Activated CD4-positive, alpha-beta T cell treated with anti-CD3 and anti-CD28 coated beads for 36 hours (primary cell): Measurements from ENCODE around the gene ACOX3. TPM values are rescaled to one million over a fixed set of nuclear protein-coding genes. Genes with fewer than 3 reads are reported as not detected.

Experiments used
- ATAC-seq: fragments of 200-7000 bp; cut with Tn5 transposase; one replicate; pipeline ENCODE4 v1.10.0; 2021; ENCODE audit warnings: mild to moderate bottlenecking, moderate library complexity
- CTCF ChIA-PET: fragments of 350-600 bp; sonication (Branson Sonifier 250); formaldehyde crosslinking; loops from one replicate; lab custom pipeline; 2021; ENCODE audit warnings: antibody characterized with exemption; lab: Charles Lee
- POLR2A ChIA-PET: fragments of 350-600 bp; sonication (Branson Sonifier 250); formaldehyde crosslinking; loops from one replicate; lab custom pipeline; 2021; ENCODE audit warnings: antibody characterized with exemption, inconsistent platforms; lab: Charles Lee
- DNase-seq: peaks from one replicate; pipeline ENCODE4 v3.0.0-alpha.2; 2020
- H3K27ac Mint-ChIP-seq: one replicate; pipeline ENCODE4 v1.8.0; 2021; ENCODE audit warnings: mixed read lengths
- H3K27me3 Mint-ChIP-seq: one replicate; pipeline ENCODE4 v1.8.0; 2021; ENCODE audit warnings: mixed read lengths
- H3K36me3 Mint-ChIP-seq: one replicate; pipeline ENCODE4 v1.8.0; 2021; ENCODE audit warnings: low read depth, mixed read lengths
- H3K4me1 Mint-ChIP-seq: one replicate; pipeline ENCODE4 v1.8.0; 2021; ENCODE audit warnings: mixed read lengths
- H3K4me3 Mint-ChIP-seq: one replicate; pipeline ENCODE4 v1.8.0; 2021; ENCODE audit warnings: mild to moderate bottlenecking, moderate library complexity, mixed read lengths
- H3K9me3 Mint-ChIP-seq: one replicate; pipeline ENCODE4 v1.8.0; 2021; ENCODE audit warnings: low read depth, mixed read lengths
- intact Hi-C, 2 experiments: fragments of 100-400 bp; cut with DNase I in 1 of 2; cut with micrococcal nuclease in 1 of 2; formaldehyde crosslinking; loops; one replicate each; pipeline versions ENCODE4 v1.14.2 to v1.15.1; 2022 to 2024; cut with DNase I, micrococcal nuclease
- total RNA-seq, 2 experiments: library from RNA; stranded (reverse); gene quantifications; one replicate each; pipeline ENCODE4 v1.2.3, GENCODE V29; 2021

ACOX3 gene
- total RNA-seq, 2 experiments from 2014 or later: 20.5 to 29.3 TPM

DNA sequence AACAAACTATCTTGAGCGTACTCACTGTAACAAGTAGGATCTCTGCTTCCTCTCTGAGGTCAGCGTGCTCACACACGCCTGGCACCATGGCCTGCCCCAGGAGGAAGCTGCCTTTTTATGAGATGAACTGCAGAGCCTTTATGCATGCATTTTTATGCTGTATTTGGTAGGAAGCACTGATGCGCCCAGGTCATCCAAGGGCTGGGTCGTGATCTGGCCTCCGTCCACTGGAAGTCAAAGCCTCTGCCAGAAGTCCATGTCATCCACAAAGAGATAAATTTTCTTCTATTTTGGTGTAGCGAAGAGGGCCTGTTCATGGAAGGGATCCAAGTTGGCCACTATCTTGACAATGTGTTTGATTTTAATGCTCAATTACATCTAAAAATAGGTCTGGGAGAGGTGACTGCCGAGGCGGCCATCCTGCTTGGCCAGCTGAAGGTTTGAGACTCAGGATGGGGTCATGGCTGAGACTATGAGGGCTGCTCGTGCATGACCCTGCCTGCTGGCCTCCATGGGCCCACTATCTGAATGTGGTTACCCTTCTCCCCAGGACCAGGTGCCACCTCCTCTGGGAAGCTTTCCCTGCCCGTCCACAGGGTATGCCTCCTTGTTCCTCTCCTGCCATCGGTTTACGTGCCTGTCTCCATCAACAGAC is 120.7 kb downstream of the ACOX3 start:
- ATAC-seq (no peak), DNase-seq (no peak)
- no peaks in the 10 kb centered on the region for H3K9me3 Mint-ChIP-seq
- intact Hi-C loops: no loop called here
- no peaks in the 10 kb centered on the region for H3K4me1 Mint-ChIP-seq
- no peak overlapping the region for H3K4me3 Mint-ChIP-seq
- POLR2A ChIA-PET: no interaction called here
- H3K27ac Mint-ChIP-seq: no peak overlapping the region
- CTCF ChIA-PET: no interaction called here
- no peaks in the 10 kb centered on the region for H3K36me3 Mint-ChIP-seq
- H3K27me3 Mint-ChIP-seq: no peaks in the 10 kb centered on the region

DNA sequence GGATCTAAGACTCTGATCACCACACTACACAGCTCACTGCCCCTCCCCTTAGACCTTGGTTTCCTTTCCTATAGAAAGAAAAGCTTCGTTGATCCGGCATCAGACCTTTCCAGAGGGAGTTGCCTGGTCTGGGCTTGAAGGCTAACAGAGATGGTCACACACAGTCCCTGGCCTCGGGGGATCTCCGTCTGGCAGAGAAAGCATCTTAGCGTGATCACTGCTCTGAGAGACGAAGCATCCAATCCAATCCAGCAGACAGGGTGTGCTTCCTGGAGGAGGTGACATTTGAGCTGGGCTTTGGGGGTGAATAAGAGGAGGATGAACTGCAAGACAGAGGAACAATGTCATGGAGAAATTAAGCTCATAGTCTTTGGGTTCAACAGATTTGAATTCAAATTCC is 121.5 kb downstream of the ACOX3 start:
- H3K27me3 Mint-ChIP-seq: no peaks in the 10 kb centered on the region
- intact Hi-C loops: no loop called here
- POLR2A ChIA-PET: no interaction called here
- H3K4me3 Mint-ChIP-seq: no peak overlapping the region
- H3K9me3 Mint-ChIP-seq: no peaks in the 10 kb centered on the region
- DNase-seq (no peak), ATAC-seq (no peak)
- no peaks in the 10 kb centered on the region for H3K36me3 Mint-ChIP-seq
- no peak overlapping the region for H3K27ac Mint-ChIP-seq
- CTCF ChIA-PET: no interaction called here
- H3K4me1 Mint-ChIP-seq: no peaks in the 10 kb centered on the region

DNA sequence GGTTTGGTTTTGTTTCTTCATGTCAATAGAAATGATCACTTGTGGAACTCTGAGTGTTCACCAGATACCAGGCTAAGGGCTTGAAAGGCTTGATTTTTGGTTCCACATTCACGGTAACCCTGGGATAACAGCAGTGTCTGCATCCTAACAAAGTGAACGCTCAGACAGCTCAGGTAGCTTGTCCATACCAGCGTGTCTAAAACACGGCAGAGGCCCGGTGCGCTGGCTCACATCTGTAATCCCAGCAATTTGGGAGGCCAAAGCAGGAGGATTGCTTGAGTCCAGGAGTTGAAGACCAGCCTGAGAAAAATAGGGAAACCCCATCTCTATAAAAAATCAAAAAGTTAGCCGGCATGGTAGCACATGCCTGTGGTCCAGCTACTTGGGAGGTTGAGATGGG is 122.0 kb downstream of the ACOX3 start:
- POLR2A ChIA-PET: no interaction called here
- CTCF ChIA-PET: no interaction called here
- intact Hi-C loops: no loop called here
- Mint-ChIP-seq H3K9me3 (no peaks in the 10 kb centered on the region), H3K27ac (no peak overlapping the region), H3K36me3 (no peaks in the 10 kb centered on the region), H3K4me3 (no peak overlapping the region), H3K4me1 (no peaks in the 10 kb centered on the region), H3K27me3 (no peaks in the 10 kb centered on the region)
- DNase-seq (no peak), ATAC-seq (no peak)

DNA sequence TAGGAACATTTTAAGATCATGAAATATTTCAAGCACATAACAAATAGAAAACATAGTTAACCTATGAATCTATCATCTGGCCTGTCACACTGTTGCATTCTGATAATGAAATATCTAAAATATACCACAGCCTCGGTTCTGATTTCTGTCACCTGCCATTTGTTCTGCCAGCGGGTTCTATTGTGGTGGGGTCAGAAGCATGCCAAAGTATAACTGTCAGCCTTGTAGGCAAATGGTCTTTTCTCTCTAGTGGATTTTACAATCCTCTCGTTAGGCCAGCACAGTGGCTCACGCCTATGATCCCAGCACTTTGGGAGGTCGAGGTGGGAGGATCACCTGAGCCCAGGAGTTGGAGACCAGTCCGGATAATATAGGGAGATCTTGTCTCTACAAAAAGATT is 123.0 kb downstream of the ACOX3 start:
- no peak overlapping the region for H3K27ac Mint-ChIP-seq
- CTCF ChIA-PET: no interaction called here
- DNase-seq: no peak
- H3K36me3 Mint-ChIP-seq: no peaks in the 10 kb centered on the region
- POLR2A ChIA-PET: no interaction called here
- ATAC-seq: no peak
- intact Hi-C loops: no loop called here
- H3K27me3 Mint-ChIP-seq: no peaks in the 10 kb centered on the region
- no peak overlapping the region for H3K4me3 Mint-ChIP-seq
- H3K9me3 Mint-ChIP-seq: peaks cover 5% of the 10 kb centered on the region
- no peaks in the 10 kb centered on the region for H3K4me1 Mint-ChIP-seq

DNA sequence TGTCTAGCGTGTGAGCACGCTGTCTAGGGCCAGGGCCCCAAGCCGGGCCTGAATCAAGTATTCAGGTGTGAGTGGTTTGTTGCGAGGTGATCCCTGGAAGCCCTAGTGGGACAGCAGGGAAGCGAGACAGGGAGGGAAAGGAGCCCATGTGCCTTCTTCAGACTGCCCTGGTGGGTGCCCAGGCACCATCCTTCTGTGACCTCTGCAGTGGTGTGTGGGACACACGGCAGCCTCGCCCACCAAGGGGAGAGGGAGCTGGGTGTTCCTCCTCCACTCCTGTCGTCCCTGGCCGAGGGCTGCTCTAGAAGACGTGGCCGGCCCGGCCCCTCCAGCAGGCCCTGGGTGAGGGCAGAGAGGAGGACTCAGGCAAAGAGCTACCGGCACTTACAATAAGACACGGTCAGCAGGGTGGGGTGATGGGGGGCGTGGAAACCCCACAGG is 123.6 kb downstream of the ACOX3 start:
- H3K4me1 Mint-ChIP-seq: no peaks in the 10 kb centered on the region
- no peak overlapping the region for H3K4me3 Mint-ChIP-seq
- ATAC-seq (no peak), DNase-seq (no peak)
- peaks cover 5% of the 10 kb centered on the region for H3K9me3 Mint-ChIP-seq
- intact Hi-C loops: no loop called here
- no peak overlapping the region for H3K27ac Mint-ChIP-seq
- H3K36me3 Mint-ChIP-seq: no peaks in the 10 kb centered on the region
- ChIA-PET POLR2A (no interaction called here), CTCF (no interaction called here)
- no peaks in the 10 kb centered on the region for H3K27me3 Mint-ChIP-seq

Other genes with a start within 250 kb of the ACOX3 start
- 10 to 100 TPM; 11.1 to 18.3 TPM for gene SH3TC1, start 241.4 kb downstream of the ACOX3 start, total RNA-seq
- not detected for gene HTRA3, start 171.0 kb downstream of the ACOX3 start, total RNA-seq
- 10 to 100 TPM; 20.1 to 24.5 TPM for gene TRMT44, start 54 bp upstream of the ACOX3 start, total RNA-seq
- not detected for gene GPR78, start 139.7 kb upstream of the ACOX3 start, total RNA-seq
- gene CPZ, start 152.0 kb upstream of the ACOX3 start, total RNA-seq: not detected